AG04450 (cell line): ENCODE results near the gene MAP3K5. TPM values are rescaled to one million over a fixed set of nuclear protein-coding genes. Genes with fewer than 3 reads are reported as not detected.
A peak's percentile ranks its signal among the peaks of the same experiment; 100 is the strongest.

Experiments used
- CTCF ChIA-PET: fragments of 300-600, 350-600 bp; formaldehyde crosslinking; extraction: SDS; loops from one replicate; lab custom pipeline; 2022; ENCODE audit warnings: antibody characterized with exemption, inconsistent platforms; lab: Charles Lee
- POLR2A ChIA-PET: fragments of 350-600 bp; formaldehyde crosslinking; extraction: SDS; loops from one replicate; lab custom pipeline; 2021; ENCODE audit warnings: antibody characterized with exemption, inconsistent platforms; lab: Yijun Ruan, JAX
- DNase-seq: peaks from one replicate; pipeline ENCODE4 v3.0.0-alpha.2; 2011; ENCODE audit warnings: low read depth, low spot score
- H3K27ac ChIP-seq: one replicate; pipeline ENCODE4 v1.5.1; 2012; ENCODE audit warnings: low read depth, low read length, control low read depth
- H3K27me3 ChIP-seq: one replicate; pipeline ENCODE4 v1.6.0; 2012; ENCODE audit warnings: low read length; ENCODE audit not compliant: control insufficient read depth, insufficient read depth
- H3K4me3 ChIP-seq: 2 replicates; pipeline ENCODE4 v1.5.1; 2011; ENCODE audit warnings: mild to moderate bottlenecking, low read depth, low read length, control low read depth
- H3K9me3 ChIP-seq: 2 replicates; pipeline ENCODE4 v1.5.1; 2012; ENCODE audit warnings: low read length; ENCODE audit not compliant: control insufficient read depth, insufficient read depth
- CTCF ChIP-seq: IDR thresholded peaks from 2 replicates; pipeline ENCODE4 v1.5.1; 2011; ENCODE audit warnings: low read depth, low read length, control low read depth, inconsistent platforms
- polyA plus RNA-seq: library from polyadenylated mRNA; depleted of rRNA; stranded (reverse); fragments of >200 nt; gene quantifications from 2 replicates; pipeline ENCODE4 v1.2.3, GENCODE V29; 2011

Gene MAP3K5
- polyA plus RNA-seq, 1 experiment = 17.0 TPM

- peak; percentile 85 for TF ChIP-seq CTCF
- no peak overlapping the region for H3K27ac ChIP-seq
- no peaks in the 10 kb centered on the region; the same call in 1 of the 2 replicates for H3K9me3 ChIP-seq
- POLR2A ChIA-PET = interaction anchor here (0.6 to 1.0 kb wide), 2 partner anchors 63 to 494 kb away, joined by 3 to 4 read pairs; no protein-coding TSS in a partner anchor
- no peak overlapping the region for H3K4me3 ChIP-seq
- H3K27me3 ChIP-seq = peaks cover 11% of the 10 kb centered on the region
- CTCF ChIA-PET = interaction anchor here (0.5 to 1.7 kb wide), 21 partner anchors 8 to 1096 kb away, joined by 3 to 7 read pairs (median 3); partner anchors contain the start of gene MAP3K5
- no peak for DNase-seq
Measured at GRCh38 chr6:136547336-136547735, 244.9 kb downstream of the MAP3K5 start.

GRCh38 chr6:136546331-136546730 lies 245.9 kb downstream of the MAP3K5 start:
- ChIA-PET CTCF (interaction anchor here (0.9 to 1.7 kb wide), 5 partner anchors 10 to 320 kb away, joined by 3 to 6 read pairs (median 4); no protein-coding TSS in a partner anchor), POLR2A (no interaction called here)
- no peak for TF ChIP-seq CTCF
- H3K9me3 ChIP-seq = no peaks in the 10 kb centered on the region; the same call in 1 of the 2 replicates
- H3K27me3 ChIP-seq = peaks cover 11% of the 10 kb centered on the region
- H3K27ac ChIP-seq = no peak overlapping the region
- no peak for DNase-seq
- H3K4me3 ChIP-seq = no peak overlapping the region

DNA sequence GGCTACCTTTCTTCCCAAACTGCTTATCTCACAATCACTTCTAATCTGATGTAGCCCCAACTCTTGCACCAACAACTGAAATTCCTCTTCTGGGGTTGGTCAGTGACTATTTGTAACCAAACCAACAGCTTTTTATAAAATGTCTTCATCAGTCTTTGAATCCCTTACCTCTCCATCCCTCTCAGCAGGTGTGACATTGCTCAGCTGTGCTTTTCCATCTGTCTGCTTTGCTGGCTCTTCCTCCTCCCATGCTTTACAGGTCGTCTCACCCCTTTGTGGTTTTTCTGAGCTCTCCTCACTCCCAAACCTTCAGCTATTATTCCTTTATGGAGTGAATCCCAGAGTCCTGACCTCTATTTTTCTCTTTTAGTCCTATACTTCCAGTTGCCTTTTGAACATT lies 248.0 kb downstream of the MAP3K5 start:
- Histone ChIP-seq H3K9me3 (no peaks in the 10 kb centered on the region), H3K27ac (no peak overlapping the region), H3K4me3 (no peak overlapping the region), H3K27me3 (peaks cover 8% of the 10 kb centered on the region)
- ChIA-PET CTCF (no interaction called here), POLR2A (no interaction called here)
- DNase-seq = no peak
- no peak for TF ChIP-seq CTCF

DNA sequence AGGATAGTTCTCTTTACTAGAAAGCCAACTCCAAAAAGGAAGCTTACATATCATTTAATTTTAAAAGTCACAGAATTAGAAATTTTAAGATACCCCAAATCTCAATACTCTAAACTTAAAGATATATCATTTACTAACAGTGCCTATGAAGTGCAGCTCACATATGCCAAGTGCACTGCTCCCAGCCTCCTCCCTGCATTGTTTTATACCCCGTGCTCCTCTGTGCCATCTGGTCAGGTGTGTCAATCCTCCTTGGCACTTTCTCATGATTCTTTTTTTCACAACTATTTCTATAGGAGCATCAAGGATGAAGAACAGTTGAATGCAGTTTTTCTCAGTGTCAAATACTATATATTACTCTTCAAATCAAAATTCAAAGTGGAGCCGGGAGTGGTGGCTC lies 250.9 kb downstream of the MAP3K5 start:
- Histone ChIP-seq H3K9me3 (no peaks in the 10 kb centered on the region), H3K27ac (no peak overlapping the region), H3K4me3 (no peak overlapping the region), H3K27me3 (peaks cover 3% of the 10 kb centered on the region)
- no peak for DNase-seq
- no peak for TF ChIP-seq CTCF
- ChIA-PET POLR2A (interaction anchor here (0.5 kb wide), 1 partner anchor 21 kb away, joined by 3 read pairs; no protein-coding TSS in a partner anchor), CTCF (no interaction called here)

DNA sequence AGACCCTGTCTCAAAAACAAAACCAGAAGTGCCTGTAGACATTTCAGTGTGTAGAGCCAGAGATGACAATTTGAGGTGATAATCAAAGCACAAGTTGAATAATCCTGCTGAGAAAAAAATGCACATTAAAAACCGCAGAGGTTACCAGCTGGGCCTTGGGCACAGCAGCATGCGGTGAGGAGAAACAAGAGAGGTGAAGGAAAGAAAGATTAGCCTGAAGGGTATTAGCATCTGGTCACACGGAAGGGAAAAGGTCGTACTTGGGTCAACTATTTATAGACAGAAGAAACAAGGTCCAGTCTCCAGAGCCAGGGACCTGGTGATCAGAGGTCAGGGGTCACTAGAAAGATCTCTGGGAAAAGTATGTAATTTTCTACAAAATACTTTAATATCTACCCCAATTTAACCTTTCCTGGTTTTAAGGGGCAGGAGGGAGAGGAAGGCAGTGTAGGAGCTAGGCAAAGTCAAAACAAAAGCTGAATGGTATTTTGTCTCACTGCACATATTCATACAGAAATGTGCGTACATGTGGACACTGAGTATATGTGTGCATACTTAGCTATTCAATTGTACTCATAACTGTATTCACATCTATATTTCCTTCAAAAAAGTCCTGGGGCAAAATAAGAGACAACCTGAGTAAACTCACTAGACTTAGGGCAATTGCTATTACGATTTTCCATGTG lies 252.2 kb downstream of the MAP3K5 start:
- POLR2A ChIA-PET = no interaction called here
- Histone ChIP-seq H3K9me3 (no peaks in the 10 kb centered on the region), H3K27me3 (peaks cover 4% of the 10 kb centered on the region), H3K4me3 (no peak overlapping the region), H3K27ac (no peak overlapping the region)
- CTCF ChIA-PET = interaction anchor here (0.9 to 1.4 kb wide), 3 partner anchors 9 to 252 kb away, joined by 3 to 5 read pairs (median 3); partner anchors contain the start of gene MAP3K5
- no peak for TF ChIP-seq CTCF
- no peak for DNase-seq
